ENCODE data around the gene KCNG2. TPM values are rescaled to one million over a fixed set of nuclear protein-coding genes. Genes with fewer than 3 reads are reported as not detected.

The KCNG2 gene
- total and polyA plus RNA-seq, 7 experiments from 2014 or later, result not detected

DNA sequence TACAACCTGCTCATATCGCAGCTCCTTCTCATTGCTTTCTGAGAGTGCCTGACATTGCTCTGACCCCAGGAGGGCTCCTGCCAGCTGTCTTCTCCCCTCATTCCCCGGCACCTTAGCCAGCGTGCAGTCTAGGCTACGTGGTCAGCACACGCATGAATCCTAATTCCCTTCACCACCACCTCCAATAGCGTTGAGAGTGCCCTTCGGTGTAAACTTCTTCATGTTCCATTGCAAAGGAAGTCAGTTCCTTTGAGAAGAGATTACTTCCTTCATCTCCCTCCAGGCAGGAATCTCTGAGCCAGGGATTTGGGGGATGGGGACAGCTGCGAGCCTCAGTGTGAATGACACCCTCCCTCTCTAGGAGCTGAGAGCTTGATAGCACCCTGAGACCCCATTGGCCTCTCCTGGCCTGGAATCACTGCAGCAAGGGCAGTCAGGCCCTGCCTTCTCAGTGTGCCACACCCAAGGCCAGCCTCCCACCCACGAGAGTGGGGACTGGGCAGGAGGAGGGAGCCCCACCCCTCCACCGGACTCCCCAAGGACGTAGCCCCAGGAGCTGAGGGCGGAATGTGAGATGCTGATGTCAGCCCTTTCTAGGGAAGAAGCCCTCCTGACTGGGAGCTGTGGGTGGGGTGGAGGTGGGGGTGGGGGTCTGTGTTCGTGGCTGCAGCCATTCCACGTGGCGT is 100.3 kb downstream of the KCNG2 start:
- Mint-ChIP-seq H3K36me3 (peaks cover 5 to 36% (median 19%) of the 10 kb centered on the region in 5 donors), H3K27ac (no peak overlapping the region), H3K4me1 (peaks cover 0 to 7% (median 0%) of the 10 kb centered on the region in 7 donors), H3K4me3 (no peak overlapping the region), H3K27me3 (no peaks in the 10 kb centered on the region), H3K9me3 (peaks cover 17 to 58% (median 41%) of the 10 kb centered on the region in 11 donors)
- ChIA-PET POLR2A (no interaction called here), CTCF (no interaction called here)
- H3K4me1 ChIP-seq (ENCODE audit: control insufficient read depth in 2 of 2, insufficient read depth in 2 of 2, low read length in 2 of 2), result no peaks in the 10 kb centered on the region
- H3K4me3 ChIP-seq (ENCODE audit: low read length), result no peak overlapping the region
- H3K9me3 ChIP-seq (ENCODE audit: control insufficient read depth in 2 of 3, low read length in 3 of 3), result peaks cover 0 to 20% (median 0%) of the 10 kb centered on the region in 3 experiments
- no peak for ATAC-seq
- H3K27me3 ChIP-seq (ENCODE audit: control insufficient read depth in 2 of 2, insufficient read depth in 2 of 2, low read length in 2 of 2), result no peaks in the 10 kb centered on the region
- H3K36me3 ChIP-seq (ENCODE audit: control insufficient read depth in 2 of 3, insufficient read depth in 3 of 3, low read length in 3 of 3), result peaks cover 0 to 8% (median 0%) of the 10 kb centered on the region in 3 experiments
- peak in 1 of 9 donors; percentile 8 for DNase-seq
- no peak overlapping the region for H3K27ac ChIP-seq (ENCODE audit: low read depth, low read length)
- intact Hi-C loops (cut with micrococcal nuclease), result no loop called here

DNA sequence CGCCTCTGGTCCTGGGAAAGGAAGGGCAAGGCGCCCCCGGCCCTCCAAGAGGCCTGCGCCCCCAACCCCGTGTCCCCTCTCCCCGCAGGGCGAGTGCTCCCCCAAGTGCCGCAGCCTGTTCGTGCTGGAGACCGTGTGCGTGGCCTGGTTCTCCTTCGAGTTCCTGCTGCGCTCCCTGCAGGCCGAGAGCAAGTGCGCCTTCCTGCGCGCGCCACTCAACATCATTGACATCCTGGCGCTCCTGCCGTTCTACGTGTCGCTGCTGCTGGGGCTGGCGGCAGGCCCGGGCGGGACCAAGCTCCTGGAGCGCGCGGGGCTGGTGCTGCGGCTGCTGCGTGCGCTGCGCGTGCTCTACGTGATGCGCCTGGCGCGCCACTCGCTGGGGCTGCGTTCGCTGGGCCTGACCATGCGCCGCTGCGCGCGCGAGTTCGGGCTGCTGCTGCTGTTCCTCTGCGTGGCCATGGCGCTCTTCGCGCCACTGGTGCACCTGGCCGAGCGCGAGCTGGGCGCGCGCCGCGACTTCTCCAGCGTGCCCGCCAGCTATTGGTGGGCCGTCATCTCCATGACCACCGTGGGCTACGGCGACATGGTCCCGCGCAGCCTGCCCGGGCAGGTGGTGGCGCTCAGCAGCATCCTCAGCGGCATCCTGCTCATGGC is 101.3 kb downstream of the KCNG2 start:
- CTCF ChIA-PET, result no interaction called here
- no peaks in the 10 kb centered on the region for H3K27me3 Mint-ChIP-seq

GRCh38 chr18:79899609-79900445 is 102.1 kb downstream of the KCNG2 start:
- H3K9me3 ChIP-seq (ENCODE audit: control insufficient read depth in 2 of 3, low read length in 3 of 3), result peaks cover 0 to 13% (median 0%) of the 10 kb centered on the region in 3 experiments
- no peaks in the 10 kb centered on the region for H3K27me3 Mint-ChIP-seq
- peaks cover 0 to 7% (median 0%) of the 10 kb centered on the region in 7 donors for H3K4me1 Mint-ChIP-seq
- no peak overlapping the region for H3K27ac Mint-ChIP-seq
- H3K36me3 ChIP-seq (ENCODE audit: control insufficient read depth in 2 of 3, insufficient read depth in 3 of 3, low read length in 3 of 3), result peaks cover 0 to 20% (median 0%) of the 10 kb centered on the region in 3 experiments
- no peak overlapping the region for H3K27ac ChIP-seq (ENCODE audit: low read depth, low read length)
- CTCF ChIA-PET, result no interaction called here
- H3K9me3 Mint-ChIP-seq, result peaks cover 4 to 42% (median 28%) of the 10 kb centered on the region in 11 donors
- peak in 1 of 9 donors; percentile 17 for DNase-seq
- no peak for ATAC-seq
- H3K4me3 ChIP-seq (ENCODE audit: low read length), result no peak overlapping the region
- H3K27me3 ChIP-seq (ENCODE audit: control insufficient read depth in 2 of 2, insufficient read depth in 2 of 2, low read length in 2 of 2), result no peaks in the 10 kb centered on the region
- POLR2A ChIA-PET, result no interaction called here
- no peaks in the 10 kb centered on the region for H3K4me1 ChIP-seq (ENCODE audit: control insufficient read depth in 2 of 2, insufficient read depth in 2 of 2, low read length in 2 of 2)
- intact Hi-C loops (cut with micrococcal nuclease), result no loop called here
- no peak overlapping the region for H3K4me3 Mint-ChIP-seq
- peaks cover 5 to 28% (median 23%) of the 10 kb centered on the region in 5 donors for H3K36me3 Mint-ChIP-seq

More for the DNA sequence above, 101.3 kb downstream of the KCNG2 start:
- Mint-ChIP-seq H3K4me3 (no peak overlapping the region), H3K4me1 (peaks cover 0 to 7% (median 0%) of the 10 kb centered on the region in 7 donors), H3K9me3 (peaks cover 7 to 48% (median 31%) of the 10 kb centered on the region in 11 donors), H3K27ac (no peak overlapping the region), H3K36me3 (peaks cover 5 to 29% (median 23%) of the 10 kb centered on the region in 5 donors)
- Histone ChIP-seq H3K27ac (ENCODE audit: low read depth, low read length) (no peak overlapping the region), H3K4me1 (ENCODE audit: control insufficient read depth in 2 of 2, insufficient read depth in 2 of 2, low read length in 2 of 2) (no peaks in the 10 kb centered on the region), H3K9me3 (ENCODE audit: control insufficient read depth in 2 of 3, low read length in 3 of 3) (peaks cover 0 to 15% (median 0%) of the 10 kb centered on the region in 3 experiments), H3K36me3 (ENCODE audit: control insufficient read depth in 2 of 3, insufficient read depth in 3 of 3, low read length in 3 of 3) (peaks cover 0 to 18% (median 0%) of the 10 kb centered on the region in 3 experiments), H3K4me3 (ENCODE audit: low read length) (no peak overlapping the region), H3K27me3 (ENCODE audit: control insufficient read depth in 2 of 2, insufficient read depth in 2 of 2, low read length in 2 of 2) (no peaks in the 10 kb centered on the region)
- POLR2A ChIA-PET, result no interaction called here
- ATAC-seq (no peak), DNase-seq (peak in 1 of 9 donors; percentile 18)
- intact Hi-C loops (cut with micrococcal nuclease), result no loop called here

- Mint-ChIP-seq H3K4me3 (no peak overlapping the region), H3K9me3 (peaks cover 4 to 31% (median 19%) of the 10 kb centered on the region in 11 donors), H3K4me1 (peaks cover 0 to 7% (median 2%) of the 10 kb centered on the region in 7 donors), H3K36me3 (peaks cover 6 to 28% (median 22%) of the 10 kb centered on the region in 5 donors), H3K27ac (no peak overlapping the region), H3K27me3 (no peaks in the 10 kb centered on the region)
- Histone ChIP-seq H3K27me3 (ENCODE audit: control insufficient read depth in 2 of 2, insufficient read depth in 2 of 2, low read length in 2 of 2) (no peaks in the 10 kb centered on the region), H3K4me1 (ENCODE audit: control insufficient read depth in 2 of 2, insufficient read depth in 2 of 2, low read length in 2 of 2) (no peaks in the 10 kb centered on the region), H3K9me3 (ENCODE audit: control insufficient read depth in 2 of 3, low read length in 3 of 3) (peaks cover 0 to 11% (median 0%) of the 10 kb centered on the region in 3 experiments), H3K36me3 (ENCODE audit: control insufficient read depth in 2 of 3, insufficient read depth in 3 of 3, low read length in 3 of 3) (peaks cover 0 to 20% (median 0%) of the 10 kb centered on the region in 3 experiments), H3K4me3 (ENCODE audit: low read length) (no peak overlapping the region), H3K27ac (ENCODE audit: low read depth, low read length) (no peak overlapping the region)
- ATAC-seq, result peak; percentile 10
- ChIA-PET CTCF (no interaction called here), POLR2A (no interaction called here)
- intact Hi-C loops (cut with micrococcal nuclease), result no loop called here
- peak in 1 of 9 donors; percentile 17 for DNase-seq
Measured at GRCh38 chr18:79900610-79901570, 103.2 kb downstream of the KCNG2 start.

DNA sequence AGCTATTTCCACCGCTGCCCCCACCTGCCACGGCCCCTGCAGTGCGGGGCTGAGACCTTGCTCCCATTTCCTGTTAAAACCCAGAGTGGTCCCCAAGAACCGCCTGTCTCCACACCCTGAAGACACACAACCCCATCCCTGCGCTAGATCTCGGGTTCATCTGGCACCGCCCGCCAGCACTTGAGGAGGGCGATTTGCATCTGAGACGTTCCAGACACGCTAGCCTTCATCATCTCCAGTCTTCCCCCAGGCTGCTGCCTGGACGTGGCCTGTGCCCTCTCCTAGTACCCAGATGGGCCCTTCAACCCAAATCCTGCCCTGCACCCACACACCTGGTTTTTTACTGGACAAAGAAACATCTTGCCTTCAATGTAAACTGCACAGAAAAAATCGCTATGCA is 103.9 kb downstream of the KCNG2 start:
- H3K27ac ChIP-seq (ENCODE audit: low read depth, low read length), result no peak overlapping the region
- Mint-ChIP-seq H3K9me3 (peaks cover 4 to 25% (median 13%) of the 10 kb centered on the region in 11 donors), H3K4me1 (peaks cover 0 to 8% (median 5%) of the 10 kb centered on the region in 7 donors), H3K27ac (peak overlapping the region in 2 of 9 donors; percentile 59 to 63), H3K36me3 (peaks cover 10 to 33% (median 22%) of the 10 kb centered on the region in 5 donors), H3K4me3 (no peak overlapping the region), H3K27me3 (no peaks in the 10 kb centered on the region)
- intact Hi-C loops (cut with micrococcal nuclease), result no loop called here
- H3K27me3 ChIP-seq (ENCODE audit: control insufficient read depth in 2 of 2, insufficient read depth in 2 of 2, low read length in 2 of 2), result no peaks in the 10 kb centered on the region
- CTCF ChIA-PET, result no interaction called here
- H3K36me3 ChIP-seq (ENCODE audit: control insufficient read depth in 2 of 3, insufficient read depth in 3 of 3, low read length in 3 of 3), result peaks cover 0 to 20% (median 0%) of the 10 kb centered on the region in 3 experiments
- no peaks in the 10 kb centered on the region for H3K4me1 ChIP-seq (ENCODE audit: control insufficient read depth in 2 of 2, insufficient read depth in 2 of 2, low read length in 2 of 2)
- peaks cover 0 to 6% (median 0%) of the 10 kb centered on the region in 3 experiments for H3K9me3 ChIP-seq (ENCODE audit: control insufficient read depth in 2 of 3, low read length in 3 of 3)
- no peak for ATAC-seq
- POLR2A ChIA-PET, result no interaction called here
- no peak overlapping the region for H3K4me3 ChIP-seq (ENCODE audit: low read length)
- peak in 1 of 9 donors; percentile 15 for DNase-seq
